GM04504 (cell line): ENCODE measurements around the gene LHX1.

ENCODE experiments used
- DNase-seq: peaks from one replicate; pipeline ENCODE4 v3.0.0-alpha.2; 2012; ENCODE audit warnings: low read depth

The LHX1 gene

DNA sequence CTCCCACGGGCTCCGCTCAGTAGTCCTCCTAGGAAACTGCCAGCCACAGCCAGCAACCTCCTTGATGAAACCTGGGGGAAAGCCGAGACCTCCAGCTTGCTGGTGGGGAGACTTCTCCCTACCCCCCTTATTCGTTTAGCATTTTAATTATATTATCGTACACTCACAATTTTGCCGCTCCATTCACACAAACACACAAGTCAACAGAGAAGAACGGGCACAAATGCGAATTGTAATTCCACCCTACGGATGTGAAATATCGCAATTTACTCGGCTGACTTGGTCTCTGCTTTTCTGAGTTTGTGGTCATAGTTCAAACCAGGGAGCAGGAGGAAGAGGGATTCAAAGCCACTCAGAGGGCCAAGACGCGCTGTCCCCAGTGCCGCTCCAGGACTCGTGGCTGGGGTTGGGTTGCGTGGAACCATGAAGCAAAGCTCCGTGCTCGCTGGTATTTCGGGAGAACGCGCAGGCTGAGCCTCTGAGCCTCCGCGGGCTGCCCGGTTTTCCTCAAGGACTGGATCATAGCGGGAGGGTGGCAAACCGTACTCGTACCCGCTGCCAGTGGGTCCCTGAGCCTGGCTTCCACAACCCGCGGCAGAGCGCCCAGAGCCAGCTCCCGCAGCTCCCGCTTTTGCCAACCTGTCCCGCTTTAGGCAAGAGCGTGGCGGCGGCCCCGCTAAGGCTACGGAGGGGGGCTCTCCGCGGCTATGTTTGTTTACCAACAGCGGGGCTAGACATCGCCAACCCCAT lies 2.0 kb downstream of the LHX1 start:
- no peak for DNase-seq

DNA sequence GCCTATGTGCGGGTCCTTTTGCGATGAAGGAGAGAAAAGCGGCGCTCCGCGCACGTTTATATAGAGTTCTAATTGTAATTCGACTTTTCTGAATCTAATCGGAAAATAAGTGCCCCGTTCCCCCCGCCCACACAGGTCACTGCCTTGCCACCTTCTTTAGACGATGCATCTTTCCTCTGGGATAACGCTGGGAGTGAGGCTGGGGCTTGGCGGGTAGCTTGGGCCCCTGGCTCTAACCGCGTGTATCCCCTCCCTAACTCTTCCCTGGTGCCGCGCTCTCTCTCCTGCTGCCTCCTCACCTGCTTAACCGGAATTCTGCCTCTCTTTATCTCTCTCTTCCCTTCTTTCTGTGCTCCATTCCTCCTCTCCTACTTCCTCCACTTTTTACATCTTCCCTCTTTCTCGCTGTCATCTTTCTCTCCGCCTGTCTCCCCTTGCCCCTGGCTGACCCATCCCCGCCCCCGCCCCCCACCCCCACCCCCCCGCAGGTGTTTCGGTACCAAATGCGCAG lies 2.6 kb downstream of the LHX1 start:
- no peak for DNase-seq

DNA sequence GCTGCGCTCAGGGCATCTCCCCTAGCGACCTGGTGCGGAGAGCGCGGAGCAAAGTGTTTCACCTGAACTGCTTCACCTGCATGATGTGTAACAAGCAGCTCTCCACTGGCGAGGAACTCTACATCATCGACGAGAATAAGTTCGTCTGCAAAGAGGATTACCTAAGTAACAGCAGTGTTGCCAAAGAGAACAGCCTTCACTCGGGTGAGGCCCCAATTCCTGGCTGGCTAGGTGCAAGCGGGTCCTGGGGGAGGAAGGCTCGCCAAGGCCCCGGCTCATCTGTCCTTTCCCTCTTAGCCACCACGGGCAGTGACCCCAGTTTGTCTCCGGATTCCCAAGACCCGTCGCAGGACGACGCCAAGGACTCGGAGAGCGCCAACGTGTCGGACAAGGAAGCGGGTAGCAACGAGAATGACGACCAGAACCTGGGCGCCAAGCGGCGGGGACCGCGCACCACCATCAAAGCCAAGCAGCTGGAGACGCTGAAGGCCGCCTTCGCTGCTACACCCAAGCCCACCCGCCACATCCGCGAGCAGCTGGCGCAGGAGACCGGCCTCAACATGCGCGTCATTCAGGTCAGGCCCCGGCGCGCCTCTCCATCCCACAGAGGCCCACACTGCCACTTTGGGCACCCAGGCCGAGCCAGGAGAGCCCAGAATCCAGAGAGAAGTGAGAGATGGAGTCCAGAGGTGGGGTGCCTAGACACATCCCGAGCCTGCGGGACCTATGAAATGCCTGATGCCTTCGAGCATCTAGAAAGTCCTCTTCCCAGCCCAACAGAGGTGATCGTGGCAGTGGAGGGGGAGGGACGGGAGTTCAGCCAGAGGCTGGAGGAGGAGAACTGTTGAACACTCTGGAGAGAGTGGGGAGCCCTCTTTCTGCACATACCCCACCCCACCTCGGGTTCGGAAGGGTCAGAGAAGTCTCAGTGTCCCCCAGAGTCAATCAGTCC lies 3.3 kb downstream of the LHX1 start:
- DNase-seq: no peak

DNA sequence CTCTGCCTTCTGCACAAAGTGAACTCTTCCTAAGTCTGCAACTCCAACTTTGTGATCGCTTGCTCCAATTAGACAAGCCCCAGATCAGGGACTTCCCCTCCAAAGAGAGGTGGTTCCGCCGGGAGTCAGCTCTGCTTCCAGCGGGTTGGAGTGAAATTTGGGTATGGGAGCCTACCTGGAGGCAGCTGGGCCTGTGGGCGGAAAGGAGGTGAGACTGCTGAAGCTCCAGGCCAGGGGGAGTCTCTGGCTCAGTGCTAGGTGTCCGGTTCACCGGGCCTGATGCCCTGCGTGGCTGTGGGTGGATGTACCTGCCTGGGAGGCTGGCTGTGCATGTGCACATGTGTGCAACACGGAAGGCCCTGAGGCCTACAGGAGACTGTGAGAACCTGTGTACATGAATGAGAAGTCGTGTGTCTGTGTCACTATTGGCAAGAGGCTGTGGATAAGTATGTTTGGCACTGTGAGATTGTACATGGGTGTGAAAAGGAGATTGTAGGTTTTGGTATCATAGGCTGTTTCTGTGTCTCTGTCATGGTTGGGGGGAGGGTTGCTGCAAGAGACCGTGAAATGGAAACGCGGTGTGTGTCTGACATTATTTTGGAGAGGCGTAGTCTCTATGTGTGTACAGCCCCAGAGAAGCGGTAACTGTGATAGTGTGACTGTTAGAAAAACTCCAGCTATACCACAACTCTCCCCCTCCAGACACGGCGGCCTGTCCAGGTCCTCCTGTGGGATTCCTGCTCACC lies 4.2 kb downstream of the LHX1 start:
- no peak for DNase-seq

DNA sequence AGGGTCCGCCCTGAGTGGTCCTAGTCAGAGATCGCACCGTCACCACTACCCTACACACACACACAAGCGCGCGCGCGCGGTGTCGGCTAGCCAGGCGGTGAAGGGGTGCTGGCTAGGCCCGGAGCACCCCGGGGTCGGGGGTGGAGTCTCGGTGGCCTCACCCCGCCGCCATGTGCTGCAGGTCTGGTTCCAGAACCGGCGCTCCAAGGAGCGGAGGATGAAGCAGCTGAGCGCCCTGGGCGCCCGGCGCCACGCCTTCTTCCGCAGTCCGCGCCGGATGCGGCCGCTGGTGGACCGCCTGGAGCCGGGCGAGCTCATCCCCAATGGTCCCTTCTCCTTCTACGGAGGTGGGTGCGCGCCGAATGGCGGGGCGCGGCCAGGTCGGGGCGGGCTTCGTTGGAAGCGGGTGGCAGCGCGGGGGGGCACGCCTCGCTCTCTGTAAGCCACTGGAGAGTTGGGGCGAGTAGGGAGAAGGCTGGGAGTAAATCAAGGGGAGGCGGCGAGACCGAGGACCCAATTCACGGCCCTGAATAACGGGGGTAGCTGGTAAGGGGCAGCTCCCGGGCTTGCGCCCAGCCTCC lies 4.8 kb downstream of the LHX1 start:
- DNase-seq: no peak

DNA sequence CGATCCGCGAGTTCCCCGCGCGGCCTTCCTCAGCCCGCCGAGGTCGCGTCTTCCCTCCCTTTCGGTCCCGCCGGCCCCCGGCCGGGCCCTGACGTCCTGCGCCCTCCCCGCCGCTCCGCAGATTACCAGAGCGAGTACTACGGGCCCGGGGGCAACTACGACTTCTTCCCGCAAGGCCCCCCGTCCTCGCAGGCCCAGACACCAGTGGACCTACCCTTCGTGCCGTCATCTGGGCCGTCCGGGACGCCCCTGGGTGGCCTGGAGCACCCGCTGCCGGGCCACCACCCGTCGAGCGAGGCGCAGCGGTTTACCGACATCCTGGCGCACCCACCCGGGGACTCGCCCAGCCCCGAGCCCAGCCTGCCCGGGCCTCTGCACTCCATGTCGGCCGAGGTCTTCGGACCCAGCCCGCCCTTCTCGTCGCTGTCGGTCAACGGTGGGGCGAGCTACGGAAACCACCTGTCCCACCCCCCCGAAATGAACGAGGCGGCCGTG lies 5.4 kb downstream of the LHX1 start:
- DNase-seq: no peak

DNA sequence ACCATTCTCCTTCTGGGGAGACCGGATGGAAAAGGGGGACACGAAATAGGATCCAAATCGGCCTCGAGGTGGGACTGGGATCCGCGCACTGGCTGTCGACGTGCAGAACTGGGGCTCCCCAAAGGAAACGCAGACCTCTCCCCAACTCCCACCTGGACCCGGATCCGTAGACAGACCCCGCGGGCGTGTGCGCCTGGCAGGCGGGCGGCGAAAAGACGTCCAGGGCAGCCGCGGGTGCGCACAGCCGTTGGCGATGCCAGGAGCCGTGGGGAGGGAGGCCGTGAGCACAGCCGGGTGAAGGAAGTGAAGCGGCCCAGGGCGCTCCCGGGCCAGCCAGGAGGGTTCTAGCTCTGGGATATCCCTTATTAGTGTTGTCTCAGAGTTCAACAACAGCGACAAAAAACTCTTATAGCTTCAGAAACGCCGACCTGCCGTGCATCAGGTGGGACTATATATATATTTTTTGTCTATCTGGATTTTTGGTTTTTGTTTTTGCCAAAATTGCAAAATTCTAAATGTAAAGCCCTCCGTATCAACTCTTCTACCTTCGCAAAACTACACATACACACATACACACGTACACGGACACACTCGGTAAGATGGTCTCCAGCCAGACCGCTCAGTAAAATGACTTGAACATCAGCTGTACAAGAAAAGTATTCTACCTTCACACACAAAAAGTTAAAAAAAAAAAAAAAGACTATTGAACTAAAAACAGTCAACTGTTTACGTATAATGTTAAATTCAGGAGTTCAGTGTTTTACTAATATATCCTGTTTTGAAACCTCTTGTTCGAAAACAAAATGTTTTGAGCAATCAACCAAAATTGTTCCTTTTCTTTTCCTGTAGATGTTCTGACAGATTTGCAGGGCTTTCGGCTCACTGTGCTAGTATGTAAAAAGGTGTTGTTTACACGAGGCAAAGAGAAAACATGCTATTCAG lies 6.2 kb downstream of the LHX1 start:
- no peak for DNase-seq

DNA sequence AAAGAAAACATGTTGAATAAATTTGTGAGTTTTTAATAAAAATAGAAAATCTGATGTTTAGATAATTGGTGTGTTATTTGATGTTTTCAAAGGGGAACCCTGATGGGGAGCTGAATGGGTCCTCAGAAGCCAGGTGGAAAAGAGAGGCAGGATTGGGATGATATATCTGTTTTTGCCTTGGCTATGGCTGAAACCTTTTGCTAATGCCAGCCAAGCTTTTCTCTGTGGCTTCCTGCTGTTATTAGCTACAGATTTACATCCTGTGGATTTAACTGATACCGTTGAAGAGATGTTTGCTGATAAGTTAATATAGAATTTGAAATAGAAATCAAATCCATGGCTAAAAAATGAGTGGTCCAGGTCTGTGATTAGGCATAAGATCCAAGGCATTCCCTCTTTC lies 7.3 kb downstream of the LHX1 start:
- DNase-seq: no peak

DNA sequence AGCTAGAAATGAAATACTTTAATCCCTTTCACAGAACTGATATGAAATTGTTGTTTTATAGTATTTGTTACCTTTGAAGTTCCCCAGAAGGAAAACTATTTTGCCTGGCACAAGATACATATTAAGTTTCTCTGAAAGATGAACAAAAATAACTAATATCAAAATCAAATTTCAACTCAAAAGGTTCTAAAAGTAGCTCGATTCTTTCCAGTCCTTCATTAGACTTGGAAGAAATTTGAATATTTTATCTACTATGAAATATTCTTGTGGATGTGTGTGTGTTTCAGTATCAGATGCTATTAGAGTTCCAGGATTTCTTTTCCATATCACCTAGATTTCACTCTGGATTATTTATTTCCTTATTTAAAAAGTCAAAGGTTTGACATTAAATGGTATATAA lies 7.9 kb downstream of the LHX1 start:
- no peak for DNase-seq

DNA sequence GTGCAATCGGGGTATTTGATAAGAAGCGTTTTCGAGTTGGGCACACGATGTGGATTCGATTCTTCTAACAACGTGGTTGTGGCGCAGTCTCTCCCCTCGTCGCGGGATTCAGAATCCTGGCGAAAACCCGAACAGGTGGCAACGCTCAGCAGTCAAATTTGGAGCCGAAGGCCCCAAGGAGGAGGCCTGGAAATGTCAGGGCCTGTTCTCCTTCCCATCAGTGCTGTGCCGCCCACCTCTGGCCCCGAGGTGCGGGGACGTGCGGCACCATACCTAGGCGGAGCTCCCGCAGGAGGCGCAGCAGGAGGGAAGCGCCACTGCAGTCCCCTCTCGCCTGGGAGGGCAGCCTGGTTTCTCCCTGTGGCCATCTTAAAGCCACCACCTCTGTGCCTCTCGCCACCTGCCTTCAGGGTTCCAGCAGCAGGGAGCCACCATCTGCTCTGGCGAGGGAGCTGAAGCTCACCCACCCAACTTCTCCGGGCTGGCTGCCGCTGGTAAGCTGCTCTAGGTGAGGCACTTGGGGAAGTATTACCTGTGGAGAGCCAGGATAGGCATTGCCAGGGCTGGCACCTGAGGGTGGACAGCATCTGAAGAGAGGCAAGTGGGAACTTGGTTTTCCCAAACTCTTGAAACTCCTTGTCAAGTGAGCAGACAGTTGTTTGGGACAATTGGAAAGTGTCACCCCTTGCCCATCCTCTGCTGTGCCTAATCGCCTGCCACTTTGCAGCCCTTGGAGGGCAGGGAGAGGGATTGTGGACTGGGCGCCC lies 8.9 kb downstream of the LHX1 start:
- DNase-seq: no peak

DNA sequence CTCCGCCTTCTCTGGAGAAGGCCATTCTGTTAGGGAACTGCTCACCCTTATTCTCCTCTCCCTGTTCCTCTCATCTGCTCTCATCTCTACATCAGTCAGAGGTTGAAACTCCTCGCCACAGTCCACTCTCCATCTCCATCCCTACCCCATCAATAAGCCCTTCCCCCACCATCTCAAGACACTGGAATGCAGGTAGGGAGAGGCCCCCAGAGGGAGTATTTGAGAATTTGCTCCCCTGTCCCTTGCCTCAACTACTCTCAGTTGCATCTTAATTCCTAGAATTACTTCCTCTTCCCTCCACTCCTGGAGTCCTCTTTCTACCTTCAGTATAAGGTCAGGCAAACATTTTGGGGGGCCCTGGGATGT lies 9.4 kb downstream of the LHX1 start:
- DNase-seq: no peak

DNA sequence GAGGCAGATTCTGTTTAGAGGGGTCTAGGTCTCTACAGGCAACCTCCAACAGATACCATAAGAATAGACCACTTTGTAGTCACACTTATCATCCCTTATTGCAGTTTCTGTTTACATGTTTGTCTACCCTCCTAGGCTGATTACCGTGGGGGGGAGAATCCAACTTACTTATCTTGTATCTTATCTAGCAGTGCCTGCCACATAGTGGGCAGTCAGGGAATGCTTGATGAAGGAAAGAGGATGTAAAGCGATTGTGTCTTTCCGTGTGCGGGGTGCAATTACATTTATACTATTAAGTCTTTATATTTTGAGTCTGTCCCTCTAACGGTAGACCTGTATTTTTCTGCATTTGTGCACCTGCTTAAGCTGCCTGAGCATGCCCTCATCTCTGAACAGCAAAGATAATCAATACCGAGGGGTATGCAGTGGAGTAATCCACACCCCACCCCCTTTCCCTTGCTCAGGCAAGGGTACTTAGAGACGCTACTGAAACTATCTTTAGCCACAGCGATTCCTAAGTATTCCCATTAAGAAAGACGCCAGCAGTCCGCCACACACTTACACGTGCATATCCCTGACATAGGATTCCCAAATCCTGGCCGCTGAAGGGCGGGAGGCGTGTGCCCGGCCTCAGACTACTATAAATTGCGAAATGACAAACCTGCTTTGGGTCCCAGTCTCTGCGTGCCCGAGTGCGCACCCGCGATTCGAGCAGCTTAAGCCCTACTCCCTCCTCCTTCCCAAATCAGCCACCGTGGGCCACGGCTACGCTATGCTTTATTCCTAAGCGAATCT lies 10.8 kb downstream of the LHX1 start:
- no peak for DNase-seq

DNA sequence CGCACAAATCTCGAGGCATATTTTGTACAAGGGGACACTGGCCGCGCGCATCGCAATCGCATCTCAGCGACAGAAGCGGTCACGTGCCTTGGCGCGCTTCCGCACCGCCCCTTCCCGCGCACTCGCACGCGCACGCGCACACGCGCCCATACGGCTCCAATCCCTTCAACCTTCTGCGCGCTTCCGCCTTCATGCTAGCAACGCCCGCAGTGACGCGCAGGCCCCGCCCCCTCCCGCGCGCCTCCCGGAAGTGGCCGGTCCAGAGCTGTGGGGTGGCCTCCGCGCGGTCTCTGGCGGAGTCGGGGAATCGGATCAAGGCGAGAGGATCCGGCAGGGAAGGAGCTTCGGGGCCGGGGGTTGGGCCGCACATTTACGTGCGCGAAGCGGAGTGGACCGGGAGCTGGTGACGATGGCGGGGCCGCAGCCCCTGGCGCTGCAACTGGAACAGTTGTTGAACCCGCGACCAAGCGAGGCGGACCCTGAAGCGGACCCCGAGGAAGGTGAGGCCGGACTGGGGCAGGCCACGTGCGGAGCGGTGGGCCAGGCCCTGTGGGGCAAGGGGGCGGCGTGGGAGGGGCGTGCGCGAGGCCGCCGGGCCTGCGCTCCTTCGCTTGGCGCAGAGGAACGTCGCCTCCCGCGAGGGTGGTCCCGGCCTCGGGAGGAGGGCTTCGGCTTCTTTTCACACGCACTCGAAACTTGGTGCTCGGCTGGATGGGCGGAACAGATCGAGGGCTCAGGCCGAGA lies 11.6 kb downstream of the LHX1 start, which contains the start of gene AATF:
Gene AATF, plus strand, starts transcription at position 238 of the 744 bp plus-strand sequence. Its CDS starts 172 bp downstream, at position 410.
- DNase-seq: peak; percentile 87

DNA sequence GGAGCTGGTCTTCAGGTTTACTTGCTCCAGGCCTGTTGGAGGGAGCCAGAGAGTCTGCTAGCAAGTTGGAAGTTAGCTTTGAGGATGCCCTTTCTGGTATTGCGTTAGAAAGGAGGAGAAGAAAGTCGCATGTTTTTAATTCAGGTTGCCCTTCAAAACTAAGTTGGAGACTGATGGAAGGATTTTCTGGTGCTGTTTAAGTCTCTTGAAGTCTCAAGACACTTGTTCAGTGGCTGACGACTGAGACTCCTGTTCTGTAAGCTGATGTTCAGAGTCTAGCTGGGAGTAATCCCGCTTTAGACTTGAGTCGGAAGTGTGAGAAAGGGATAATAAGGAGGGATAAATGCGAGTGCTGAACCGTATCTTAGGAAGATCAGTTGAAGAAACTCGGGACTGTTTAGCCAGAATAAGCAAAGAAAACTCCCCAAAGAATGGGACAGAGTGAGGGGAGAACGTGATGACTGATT lies 12.2 kb downstream of the LHX1 start:
- DNase-seq: no peak

DNA sequence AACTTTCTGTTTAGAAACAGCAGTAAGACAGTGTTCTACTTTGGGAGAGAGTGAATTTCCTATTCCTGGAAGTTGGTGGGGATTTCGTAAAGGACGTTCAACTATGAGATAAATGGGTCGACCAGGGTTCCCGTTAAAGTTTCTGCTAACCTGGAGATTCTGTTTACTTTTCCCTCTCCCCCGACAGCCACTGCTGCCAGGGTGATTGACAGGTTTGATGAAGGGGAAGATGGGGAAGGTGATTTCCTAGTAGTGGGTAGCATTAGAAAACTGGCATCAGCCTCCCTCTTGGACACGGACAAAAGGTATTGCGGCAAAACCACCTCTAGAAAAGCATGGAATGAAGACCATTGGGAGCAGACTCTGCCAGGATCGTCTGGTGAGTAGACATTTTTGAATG lies 12.8 kb downstream of the LHX1 start:
- DNase-seq: no peak

DNA sequence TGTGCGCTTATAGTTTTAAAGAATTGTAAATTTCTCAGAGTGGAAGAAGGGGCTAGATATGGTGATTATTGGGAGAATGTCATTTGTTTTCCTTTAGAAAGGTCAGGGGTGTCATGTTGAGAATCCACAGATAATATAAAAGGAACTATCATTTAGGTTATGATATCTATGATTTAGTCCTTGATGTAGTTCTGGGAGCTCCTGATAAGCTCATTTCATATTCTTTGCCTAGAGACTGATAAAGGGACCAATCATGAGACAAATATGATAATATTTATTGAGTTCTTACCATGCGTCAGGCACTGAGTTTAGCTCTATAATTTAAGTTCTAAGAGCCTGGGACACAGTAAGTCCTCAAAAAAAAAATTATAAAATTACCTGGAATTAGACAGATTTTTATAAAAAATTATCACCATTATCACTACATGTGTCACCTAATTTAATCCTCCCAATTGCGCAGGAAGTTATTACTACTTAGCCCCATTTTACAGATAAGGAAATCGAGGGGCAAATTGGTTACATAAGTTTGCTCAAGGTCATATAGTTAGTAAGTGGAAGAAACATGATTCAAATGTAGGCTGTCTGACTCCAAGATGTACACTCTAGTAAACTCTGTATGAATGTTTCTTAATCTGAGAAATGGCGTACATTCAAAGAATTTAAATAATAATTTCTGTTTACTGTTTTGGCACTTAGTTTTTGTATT lies 14.0 kb downstream of the LHX1 start:
- no peak for DNase-seq

DNA sequence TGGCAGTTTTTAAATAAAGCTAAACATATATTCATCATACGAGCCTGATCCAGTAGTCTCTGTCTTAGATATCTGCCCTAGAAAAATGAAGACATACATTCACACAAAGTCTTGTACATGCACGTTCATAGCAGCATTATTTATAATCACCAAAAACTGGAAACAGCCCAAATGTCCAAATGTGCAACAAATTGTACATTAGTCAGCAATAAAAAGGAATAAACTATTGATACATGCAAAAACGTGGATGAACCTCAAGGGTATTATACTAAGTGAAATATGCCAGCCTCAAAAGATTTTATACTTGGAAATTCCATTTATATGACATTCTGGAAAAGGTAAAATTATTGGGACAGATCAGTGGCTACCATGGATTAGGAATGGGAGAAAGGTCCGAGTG lies 34.2 kb downstream of the LHX1 start:
- no peak for DNase-seq
